ENCODE results near the gene COQ2. TPM values are rescaled to one million over a fixed set of nuclear protein-coding genes. Genes with fewer than 3 reads are reported as not detected.

Gene COQ2
- total RNA-seq, 2 experiments from 2014 or later, result 12.1 to 14.4 TPM

DNA sequence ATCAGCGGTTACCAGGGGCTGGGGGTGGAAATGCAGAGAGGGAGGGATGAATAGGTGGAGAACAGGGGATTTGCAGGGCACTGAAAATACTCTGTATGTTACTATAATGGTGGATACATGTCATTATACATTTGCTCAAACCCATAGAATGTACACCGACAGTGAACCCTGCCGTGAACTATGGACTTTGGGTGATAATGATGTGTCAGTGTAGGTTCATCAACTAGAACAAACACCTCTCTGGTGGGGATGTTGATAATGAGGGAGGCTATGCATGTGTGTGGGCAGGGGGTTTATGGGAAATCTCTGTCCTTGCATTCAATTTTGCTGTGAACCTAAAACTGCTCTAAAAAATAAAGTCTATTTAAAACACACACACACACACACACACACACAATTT, 38.5 kb upstream of the COQ2 start:
- DNase-seq (ENCODE audit: low spot score), result no peak
- POLR2A ChIA-PET, result no interaction called here
- Histone ChIP-seq H3K36me3 (ENCODE audit: insufficient read depth, low read length) (no peaks in the 10 kb centered on the region), H3K4me3 (ENCODE audit: low read depth, low read length, poor library complexity, severe bottlenecking) (no peak overlapping the region), H3K4me2 (ENCODE audit: low read length) (no peak overlapping the region), H4K20me1 (ENCODE audit: insufficient read depth, low read length) (no peaks in the 10 kb centered on the region), H3K9me2 (ENCODE audit: insufficient read depth, low read length) (no peaks in the 10 kb centered on the region), H3K27ac (ENCODE audit: low read depth, low read length, poor library complexity, severe bottlenecking) (no peak overlapping the region), H3K79me2 (ENCODE audit: insufficient read depth, low read depth, low read length) (no peaks in the 10 kb centered on the region), H2AFZ (ENCODE audit: low read length) (no peak overlapping the region), H3K9me3 (ENCODE audit: low read length) (no peaks in the 10 kb centered on the region), H3K4me1 (ENCODE audit: insufficient read depth, low read length, poor library complexity, severe bottlenecking) (no peaks in the 10 kb centered on the region)
- intact Hi-C loops (cut with micrococcal nuclease; ENCODE audit: unreplicated experiment), result no loop called here
- CTCF ChIA-PET (ENCODE audit: unreplicated experiment), result no interaction called here
- BruUV-seq (replicated peaks), result no TSS peak
- no peak for TF ChIP-seq EZH2phosphoT487 (IDR thresholded peaks at IDR 0.05; ENCODE audit: borderline replicate concordance, low read depth, low read length)
- TF ChIP-seq, protein P1, sequence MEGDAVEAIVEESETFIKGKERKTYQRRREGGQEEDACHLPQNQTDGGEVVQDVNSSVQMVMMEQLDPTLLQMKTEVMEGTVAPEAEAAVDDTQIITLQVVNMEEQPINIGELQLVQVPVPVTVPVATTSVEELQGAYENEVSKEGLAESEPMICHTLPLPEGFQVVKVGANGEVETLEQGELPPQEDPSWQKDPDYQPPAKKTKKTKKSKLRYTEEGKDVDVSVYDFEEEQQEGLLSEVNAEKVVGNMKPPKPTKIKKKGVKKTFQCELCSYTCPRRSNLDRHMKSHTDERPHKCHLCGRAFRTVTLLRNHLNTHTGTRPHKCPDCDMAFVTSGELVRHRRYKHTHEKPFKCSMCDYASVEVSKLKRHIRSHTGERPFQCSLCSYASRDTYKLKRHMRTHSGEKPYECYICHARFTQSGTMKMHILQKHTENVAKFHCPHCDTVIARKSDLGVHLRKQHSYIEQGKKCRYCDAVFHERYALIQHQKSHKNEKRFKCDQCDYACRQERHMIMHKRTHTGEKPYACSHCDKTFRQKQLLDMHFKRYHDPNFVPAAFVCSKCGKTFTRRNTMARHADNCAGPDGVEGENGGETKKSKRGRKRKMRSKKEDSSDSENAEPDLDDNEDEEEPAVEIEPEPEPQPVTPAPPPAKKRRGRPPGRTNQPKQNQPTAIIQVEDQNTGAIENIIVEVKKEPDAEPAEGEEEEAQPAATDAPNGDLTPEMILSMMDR (conservative IDR thresholded peaks at IDR 0.05; ENCODE audit: low read length), result no peak

- Histone ChIP-seq H3K9me2 (ENCODE audit: insufficient read depth, low read length) (no peaks in the 10 kb centered on the region), H2AFZ (ENCODE audit: low read length) (no peak overlapping the region), H3K4me1 (ENCODE audit: insufficient read depth, low read length, poor library complexity, severe bottlenecking) (no peaks in the 10 kb centered on the region), H3K79me2 (ENCODE audit: insufficient read depth, low read depth, low read length) (no peaks in the 10 kb centered on the region), H3K27ac (ENCODE audit: low read depth, low read length, poor library complexity, severe bottlenecking) (no peak overlapping the region), H3K4me2 (ENCODE audit: low read length) (no peak overlapping the region), H4K20me1 (ENCODE audit: insufficient read depth, low read length) (no peaks in the 10 kb centered on the region), H3K9me3 (ENCODE audit: low read length) (no peaks in the 10 kb centered on the region), H3K4me3 (ENCODE audit: low read depth, low read length, poor library complexity, severe bottlenecking) (no peak overlapping the region), H3K36me3 (ENCODE audit: insufficient read depth, low read length) (no peaks in the 10 kb centered on the region)
- ChIA-PET POLR2A (interaction anchor here (0.6 kb wide), 2 partner anchors 370 to 563 kb away, joined by 3 to 4 read pairs; no protein-coding TSS in a partner anchor), CTCF (ENCODE audit: unreplicated experiment) (interaction anchor here (0.6 kb wide), 1 partner anchor 1581 kb away, joined by 4 read pairs; no protein-coding TSS in a partner anchor)
- intact Hi-C loops (cut with micrococcal nuclease; ENCODE audit: unreplicated experiment), result no loop called here
- TF ChIP-seq, protein P1 (conservative IDR thresholded peaks at IDR 0.05; ENCODE audit: low read length), result no peak
- no peak for TF ChIP-seq EZH2phosphoT487 (IDR thresholded peaks at IDR 0.05; ENCODE audit: borderline replicate concordance, low read depth, low read length)
- no peak for DNase-seq (ENCODE audit: low spot score)
- BruUV-seq (replicated peaks), result no TSS peak
These were observed 36.0 kb upstream of the COQ2 start for GRCh38 chr4:83320548-83320947.

- ChIA-PET CTCF (ENCODE audit: unreplicated experiment) (no interaction called here), POLR2A (interaction anchor here (0.7 kb wide), 2 partner anchors 414 to 569 kb away, joined by 3 to 5 read pairs; no protein-coding TSS in a partner anchor)
- Histone ChIP-seq H3K79me2 (ENCODE audit: insufficient read depth, low read depth, low read length) (no peaks in the 10 kb centered on the region), H4K20me1 (ENCODE audit: insufficient read depth, low read length) (no peaks in the 10 kb centered on the region), H3K36me3 (ENCODE audit: insufficient read depth, low read length) (no peaks in the 10 kb centered on the region), H3K4me2 (ENCODE audit: low read length) (no peak overlapping the region), H3K27ac (ENCODE audit: low read depth, low read length, poor library complexity, severe bottlenecking) (no peak overlapping the region), H2AFZ (ENCODE audit: low read length) (no peak overlapping the region), H3K4me1 (ENCODE audit: insufficient read depth, low read length, poor library complexity, severe bottlenecking) (no peaks in the 10 kb centered on the region), H3K9me2 (ENCODE audit: insufficient read depth, low read length) (no peaks in the 10 kb centered on the region), H3K9me3 (ENCODE audit: low read length) (no peaks in the 10 kb centered on the region), H3K4me3 (ENCODE audit: low read depth, low read length, poor library complexity, severe bottlenecking) (no peak overlapping the region)
- no peak for DNase-seq (ENCODE audit: low spot score)
- no TSS peak for BruUV-seq (replicated peaks)
- intact Hi-C loops (cut with micrococcal nuclease; ENCODE audit: unreplicated experiment), result no loop called here
- TF ChIP-seq EZH2phosphoT487 (IDR thresholded peaks at IDR 0.05; ENCODE audit: borderline replicate concordance, low read depth, low read length), result no peak
- TF ChIP-seq, protein P1 (conservative IDR thresholded peaks at IDR 0.05; ENCODE audit: low read length), result no peak
These were observed 34.1 kb upstream of the COQ2 start for GRCh38 chr4:83318666-83319065.
